ENCODE results near the gene SCAF8.

SCAF8 gene

DNA sequence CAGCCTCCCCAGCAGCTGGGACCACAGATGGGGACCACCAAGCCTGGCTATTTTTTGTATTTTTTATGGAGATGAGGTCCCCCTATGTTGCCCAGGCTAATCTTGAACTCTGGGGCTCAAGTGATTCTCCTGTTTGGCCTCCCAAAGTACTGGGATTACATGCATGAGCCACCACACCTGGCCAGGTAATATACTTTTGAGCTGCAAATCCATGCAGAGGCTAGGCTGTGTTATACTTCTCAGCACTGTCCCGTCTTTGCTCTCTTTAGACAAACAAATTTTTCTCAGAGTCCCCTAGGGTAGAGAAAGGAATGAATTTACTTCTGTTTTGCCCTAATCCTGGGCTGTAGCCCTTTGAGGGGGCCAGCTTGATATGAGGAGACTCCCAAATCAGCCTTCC lies 13.4 kb upstream of the SCAF8 start:
- Histone ChIP-seq H3K4me2 (ENCODE audit: low read depth, low read length, poor library complexity, severe bottlenecking) (no peak overlapping the region), H3K4me3 (ENCODE audit: insufficient read depth, low read length, poor library complexity, severe bottlenecking) (no peak overlapping the region), H3F3A (ENCODE audit: insufficient read depth) (no peaks in the 10 kb centered on the region; the same call in 1 of the 2 replicates), H3K36me3 (ENCODE audit: low read length) (no peaks in the 10 kb centered on the region), H3K9ac (ENCODE audit: low read length) (no peak overlapping the region), H3K79me2 (ENCODE audit: insufficient read depth, low read length) (no peaks in the 10 kb centered on the region), H3K27me3 (ENCODE audit: low read length) (no peaks in the 10 kb centered on the region), H3K9me3 (ENCODE audit: insufficient read depth, low read length) (no peaks in the 10 kb centered on the region), H3K27ac (ENCODE audit: low read depth, low read length) (no peak overlapping the region), H4K20me1 (ENCODE audit: low read depth, low read length) (no peaks in the 10 kb centered on the region), H2AFZ (ENCODE audit: low read depth, low read length, severe bottlenecking) (no peak overlapping the region), H3K9me2 (replicated peaks; ENCODE audit: insufficient read depth, low read length) (no peaks in the 10 kb centered on the region)
- TF ChIP-seq EZH2phosphoT487 (conservative IDR thresholded peaks at IDR 0.05; ENCODE audit: low read length), result no peak
- TF ChIP-seq, protein P1, sequence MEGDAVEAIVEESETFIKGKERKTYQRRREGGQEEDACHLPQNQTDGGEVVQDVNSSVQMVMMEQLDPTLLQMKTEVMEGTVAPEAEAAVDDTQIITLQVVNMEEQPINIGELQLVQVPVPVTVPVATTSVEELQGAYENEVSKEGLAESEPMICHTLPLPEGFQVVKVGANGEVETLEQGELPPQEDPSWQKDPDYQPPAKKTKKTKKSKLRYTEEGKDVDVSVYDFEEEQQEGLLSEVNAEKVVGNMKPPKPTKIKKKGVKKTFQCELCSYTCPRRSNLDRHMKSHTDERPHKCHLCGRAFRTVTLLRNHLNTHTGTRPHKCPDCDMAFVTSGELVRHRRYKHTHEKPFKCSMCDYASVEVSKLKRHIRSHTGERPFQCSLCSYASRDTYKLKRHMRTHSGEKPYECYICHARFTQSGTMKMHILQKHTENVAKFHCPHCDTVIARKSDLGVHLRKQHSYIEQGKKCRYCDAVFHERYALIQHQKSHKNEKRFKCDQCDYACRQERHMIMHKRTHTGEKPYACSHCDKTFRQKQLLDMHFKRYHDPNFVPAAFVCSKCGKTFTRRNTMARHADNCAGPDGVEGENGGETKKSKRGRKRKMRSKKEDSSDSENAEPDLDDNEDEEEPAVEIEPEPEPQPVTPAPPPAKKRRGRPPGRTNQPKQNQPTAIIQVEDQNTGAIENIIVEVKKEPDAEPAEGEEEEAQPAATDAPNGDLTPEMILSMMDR (IDR thresholded peaks at IDR 0.05; ENCODE audit: insufficient read depth, low read length, poor library complexity, severe bottlenecking), result no peak

GRCh38 chr6:154721460-154721859 lies 11.8 kb upstream of the SCAF8 start:
- Histone ChIP-seq H3K9me3 (ENCODE audit: insufficient read depth, low read length) (no peaks in the 10 kb centered on the region), H3K9me2 (replicated peaks; ENCODE audit: insufficient read depth, low read length) (no peaks in the 10 kb centered on the region), H3K79me2 (ENCODE audit: insufficient read depth, low read length) (no peaks in the 10 kb centered on the region), H3F3A (ENCODE audit: insufficient read depth) (no peaks in the 10 kb centered on the region), H3K27ac (ENCODE audit: low read depth, low read length) (no peak overlapping the region), H3K36me3 (ENCODE audit: low read length) (no peaks in the 10 kb centered on the region), H3K27me3 (ENCODE audit: low read length) (no peaks in the 10 kb centered on the region), H3K9ac (ENCODE audit: low read length) (no peak overlapping the region), H3K4me2 (ENCODE audit: low read depth, low read length, poor library complexity, severe bottlenecking) (no peak overlapping the region), H3K4me3 (ENCODE audit: insufficient read depth, low read length, poor library complexity, severe bottlenecking) (no peak overlapping the region), H4K20me1 (ENCODE audit: low read depth, low read length) (no peaks in the 10 kb centered on the region), H2AFZ (ENCODE audit: low read depth, low read length, severe bottlenecking) (no peak overlapping the region)
- no peak for TF ChIP-seq EZH2phosphoT487 (conservative IDR thresholded peaks at IDR 0.05; ENCODE audit: low read length)
- TF ChIP-seq, protein P1 (IDR thresholded peaks at IDR 0.05; ENCODE audit: insufficient read depth, low read length, poor library complexity, severe bottlenecking), result no peak

- no peaks in the 10 kb centered on the region for H3F3A ChIP-seq (ENCODE audit: insufficient read depth)
- no peaks in the 10 kb centered on the region for H3K9me2 ChIP-seq (replicated peaks; ENCODE audit: insufficient read depth, low read length)
- H3K79me2 ChIP-seq (ENCODE audit: insufficient read depth, low read length), result no peaks in the 10 kb centered on the region
- H3K27ac ChIP-seq (ENCODE audit: low read depth, low read length), result no peak overlapping the region
- TF ChIP-seq, protein P1 (IDR thresholded peaks at IDR 0.05; ENCODE audit: insufficient read depth, low read length, poor library complexity, severe bottlenecking), result no peak
- TF ChIP-seq EZH2phosphoT487 (conservative IDR thresholded peaks at IDR 0.05; ENCODE audit: low read length), result no peak
- no peak overlapping the region for H3K9ac ChIP-seq (ENCODE audit: low read length)
- H3K4me2 ChIP-seq (ENCODE audit: low read depth, low read length, poor library complexity, severe bottlenecking), result no peak overlapping the region
- H3K9me3 ChIP-seq (ENCODE audit: insufficient read depth, low read length), result no peaks in the 10 kb centered on the region
- H2AFZ ChIP-seq (ENCODE audit: low read depth, low read length, severe bottlenecking), result no peak overlapping the region
- H3K36me3 ChIP-seq (ENCODE audit: low read length), result no peaks in the 10 kb centered on the region
- H3K27me3 ChIP-seq (ENCODE audit: low read length), result no peaks in the 10 kb centered on the region
- H3K4me3 ChIP-seq (ENCODE audit: insufficient read depth, low read length, poor library complexity, severe bottlenecking), result no peak overlapping the region
- no peaks in the 10 kb centered on the region for H4K20me1 ChIP-seq (ENCODE audit: low read depth, low read length)
Measured at GRCh38 chr6:154726887-154727286, 6.3 kb upstream of the SCAF8 start.

Measured in SU-DHL-6 (cell line).